HG03571 (cell line): Measurements from ENCODE around the gene MAML3.

Experiments
- ATAC-seq: cut with Tn5 transposase; IDR thresholded peaks from one replicate; pipeline ENCODE4 v1.9.1; 2021; ENCODE audit not compliant: unreplicated experiment

Gene MAML3

DNA sequence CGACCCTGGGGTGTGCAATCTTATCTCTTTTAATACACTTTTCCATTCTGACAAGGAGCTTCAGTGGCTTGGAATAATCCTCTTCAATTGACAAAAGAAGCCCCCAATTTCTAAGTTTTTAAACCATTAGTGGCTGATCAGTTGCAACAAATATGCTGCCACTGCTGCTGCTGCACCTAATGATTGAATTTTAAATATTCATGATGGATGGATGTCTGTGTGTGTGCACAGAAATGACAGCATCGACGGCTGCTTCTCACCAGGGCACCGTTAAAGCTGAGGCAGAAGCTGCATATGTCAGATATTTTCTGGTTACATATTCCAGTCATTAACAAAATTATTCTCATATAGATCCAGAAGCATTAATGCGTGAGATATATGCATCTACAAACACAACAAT is 306.0 kb downstream of the MAML3 start:
- no peak for ATAC-seq

DNA sequence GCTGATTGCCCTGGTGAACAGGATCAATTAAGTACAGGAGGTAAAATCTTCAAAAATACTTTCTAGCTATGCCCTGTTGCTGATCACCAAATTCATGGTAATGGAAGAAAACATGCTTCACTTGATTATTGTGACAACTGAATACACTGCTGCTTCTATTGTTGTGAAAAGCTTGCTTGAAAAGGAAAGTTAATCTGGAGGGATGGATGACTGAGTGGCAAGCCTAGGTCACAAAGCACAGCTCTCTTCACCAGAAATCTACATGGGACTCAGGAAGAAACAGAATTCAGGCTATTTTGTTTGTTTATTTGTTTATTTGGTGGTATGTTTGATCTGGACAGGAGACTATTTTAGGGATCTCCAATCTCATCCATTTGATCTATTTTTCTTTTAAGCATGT is 306.4 kb downstream of the MAML3 start:
- no peak for ATAC-seq

DNA sequence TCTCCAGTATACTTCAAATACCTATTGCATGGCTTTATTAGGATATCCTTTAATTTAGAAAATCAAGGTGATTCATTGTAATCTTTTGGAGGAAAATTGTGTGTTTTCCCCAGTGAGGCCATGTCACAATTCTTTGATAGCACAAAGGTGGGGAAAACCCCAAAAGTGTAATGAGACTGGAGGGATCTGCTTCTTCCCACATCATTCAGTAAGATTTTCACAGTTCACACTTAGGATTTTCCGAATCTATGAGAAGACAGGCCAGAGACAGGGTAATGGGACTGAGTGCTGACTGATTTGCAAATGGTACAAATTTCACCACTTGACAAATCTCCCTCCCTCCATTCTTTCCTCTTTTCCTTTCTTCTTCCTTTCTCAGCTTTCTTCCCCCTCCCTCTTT is 307.2 kb downstream of the MAML3 start:
- no peak for ATAC-seq

DNA sequence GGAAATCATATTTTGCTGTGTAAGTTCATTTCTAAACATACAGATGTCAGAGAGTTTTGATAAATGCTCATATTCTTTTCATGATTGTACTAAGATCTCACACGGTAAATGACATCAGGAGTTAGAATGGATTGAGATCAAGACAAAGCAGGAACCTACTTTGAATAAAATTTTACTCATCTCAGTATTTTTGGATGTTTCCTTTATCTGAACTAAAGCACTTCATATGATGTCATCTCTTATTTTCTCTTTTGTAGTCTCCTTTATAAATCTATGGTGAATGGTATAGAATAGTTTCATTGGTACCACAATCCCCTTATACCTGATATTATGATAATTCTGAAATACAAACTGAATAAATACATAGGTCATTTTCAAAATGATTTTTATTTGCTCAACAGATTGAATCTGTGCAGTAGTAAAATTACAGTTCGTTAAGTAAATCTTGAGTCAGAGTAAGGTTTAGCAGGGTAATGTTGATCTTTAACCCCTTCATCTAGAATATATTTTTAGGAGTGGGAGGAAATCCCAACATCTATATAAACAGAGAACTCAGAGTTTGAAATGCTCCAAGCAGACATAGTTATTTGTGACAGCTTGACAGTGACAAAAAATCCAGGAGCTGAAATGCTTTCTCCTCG is 308.4 kb downstream of the MAML3 start:
- ATAC-seq, result no peak

DNA sequence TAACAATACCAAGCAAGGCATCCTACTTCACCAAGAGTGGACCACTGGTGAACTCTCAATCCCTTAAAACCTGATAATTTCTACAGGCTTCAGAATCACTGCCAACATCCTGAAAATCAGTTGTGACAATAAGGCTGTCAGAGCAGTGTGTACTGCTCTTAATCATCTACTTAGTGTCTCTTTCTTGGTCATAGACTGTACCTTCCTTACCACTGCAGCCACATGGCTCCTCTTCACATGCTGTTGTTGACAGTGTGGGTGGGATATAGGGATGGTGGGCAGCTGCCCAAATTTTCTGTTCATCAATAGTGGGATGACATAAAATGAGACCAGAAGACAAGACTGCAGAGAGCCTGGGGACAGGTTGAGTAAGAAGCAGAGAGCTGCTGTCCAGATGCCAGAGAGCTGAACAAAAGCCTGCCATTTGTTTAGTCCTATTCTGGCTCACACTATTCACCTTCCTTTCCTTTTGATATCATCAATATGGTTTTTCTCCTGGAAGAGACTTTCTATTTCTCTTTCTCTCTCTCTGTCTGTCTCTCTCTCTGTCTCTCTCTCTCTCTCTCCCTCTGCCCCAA is 309.4 kb downstream of the MAML3 start:
- no peak for ATAC-seq

DNA sequence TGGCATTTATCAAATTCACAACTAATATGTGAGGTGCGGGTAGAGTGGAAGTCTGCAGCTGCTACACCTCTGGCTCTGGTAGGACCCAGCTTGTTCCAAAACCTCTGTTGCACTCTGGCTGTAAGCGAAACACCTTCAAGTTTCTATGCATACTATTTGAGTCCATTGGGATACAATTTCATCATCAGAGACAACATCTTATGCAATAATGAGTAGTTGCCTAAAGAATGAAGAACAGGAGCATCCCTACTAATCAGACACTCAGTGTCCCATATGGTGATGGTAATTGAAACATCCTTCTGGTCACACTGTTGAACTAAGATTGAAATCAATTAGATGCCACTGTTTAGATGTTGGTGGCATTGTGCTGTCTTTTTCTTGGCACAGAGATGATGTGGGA is 309.9 kb downstream of the MAML3 start:
- ATAC-seq, result no peak

DNA sequence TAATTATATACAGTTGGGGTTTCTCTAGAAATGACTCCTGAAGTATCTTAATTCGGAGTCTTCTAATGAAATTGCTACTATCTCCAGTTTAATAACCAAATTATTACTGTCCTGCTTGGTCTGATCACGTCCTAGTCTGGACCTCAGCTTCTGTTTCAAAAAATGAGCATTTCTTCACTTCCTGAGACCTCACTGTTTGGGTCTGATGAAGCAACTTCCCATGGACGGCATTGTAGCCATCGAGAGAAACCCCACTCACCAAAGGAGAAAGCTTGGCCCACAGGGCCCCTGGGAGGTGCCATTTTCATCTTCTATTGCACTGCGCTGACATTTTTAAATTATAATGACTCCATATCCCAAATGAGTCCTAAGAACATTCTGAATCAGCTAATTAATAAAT is 310.3 kb downstream of the MAML3 start:
- ATAC-seq, result no peak

DNA sequence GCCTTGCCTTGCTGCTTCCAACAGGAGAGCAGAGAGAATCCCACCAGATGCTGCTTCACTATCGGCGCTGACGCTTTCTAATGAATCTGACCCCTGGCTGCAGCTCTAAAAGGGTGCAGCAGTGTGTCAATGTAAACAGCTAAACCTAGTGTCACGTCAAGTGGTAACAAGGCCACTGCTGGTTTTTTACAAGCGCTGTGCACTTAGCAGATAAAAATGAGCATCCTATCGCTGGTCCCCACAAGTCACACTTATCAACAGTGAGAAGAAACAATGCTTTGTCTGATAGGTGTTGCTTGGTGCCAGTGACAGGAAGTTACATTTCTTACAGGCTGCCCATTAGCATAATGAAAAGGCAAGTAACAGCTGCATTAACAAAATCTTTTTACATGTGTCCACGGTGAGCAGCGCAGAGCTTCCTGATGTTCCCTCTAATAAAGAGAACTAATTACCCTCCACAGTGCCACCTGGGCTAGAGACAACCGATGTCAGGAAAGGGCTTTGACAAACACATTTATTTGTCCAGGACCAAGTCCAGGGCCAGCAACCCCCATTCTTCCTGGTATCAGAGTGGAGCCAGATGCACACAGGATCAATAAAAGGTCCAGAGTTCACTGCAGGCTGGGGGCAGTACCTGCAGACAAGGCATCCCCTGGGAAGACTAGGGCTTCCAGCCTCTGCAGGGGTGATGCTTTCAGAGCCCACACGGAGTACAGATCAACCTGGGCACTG is 312.4 kb downstream of the MAML3 start:
- no peak for ATAC-seq

DNA sequence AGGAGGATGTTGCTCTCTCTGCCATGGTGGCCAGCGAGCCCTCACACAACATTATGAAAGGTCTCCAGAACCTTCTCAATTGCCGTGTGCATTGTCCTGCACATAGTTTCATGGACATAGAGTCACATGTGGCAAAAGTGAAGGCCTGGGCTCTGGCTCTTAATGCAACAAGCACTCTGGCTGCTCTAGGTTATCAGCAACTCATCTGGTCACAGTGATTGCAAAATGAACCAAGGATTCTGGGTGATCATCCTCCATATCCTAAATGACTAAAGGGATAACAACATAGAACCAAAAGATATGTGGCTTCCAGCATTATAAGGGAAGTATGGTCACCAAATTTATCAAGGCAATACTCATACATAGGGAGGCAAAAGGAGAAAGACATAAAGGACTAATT is 313.2 kb downstream of the MAML3 start:
- no peak for ATAC-seq

DNA sequence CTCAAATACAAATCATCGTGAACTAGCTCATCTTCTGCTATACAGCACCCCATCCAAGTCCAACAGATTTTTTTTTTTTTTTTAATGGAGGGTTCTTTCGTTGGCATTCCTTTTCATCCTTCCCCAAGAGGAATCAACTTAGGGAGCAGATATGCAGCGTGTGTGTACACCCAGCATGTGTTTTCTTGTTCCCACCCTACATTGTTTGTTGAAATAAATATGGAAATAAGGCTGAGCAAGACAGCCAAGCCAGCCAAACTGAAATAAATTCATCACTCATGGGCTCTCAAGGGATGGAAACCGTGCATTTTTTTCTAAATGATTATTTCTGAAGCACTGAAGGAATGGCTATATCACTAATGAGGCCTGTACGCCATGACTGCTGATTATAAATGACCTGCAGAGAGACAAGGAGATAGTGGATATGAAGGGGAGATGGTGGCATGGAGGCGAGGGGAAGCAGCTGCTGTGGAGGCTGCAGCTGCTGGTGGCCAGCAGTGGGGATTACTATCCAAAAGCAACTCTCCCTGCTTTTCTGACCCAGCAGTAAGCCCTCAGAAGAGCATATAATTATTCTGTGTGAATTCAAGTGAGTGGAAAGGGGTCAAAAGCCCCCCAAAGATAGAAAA is 314.5 kb downstream of the MAML3 start:
- no peak for ATAC-seq

DNA sequence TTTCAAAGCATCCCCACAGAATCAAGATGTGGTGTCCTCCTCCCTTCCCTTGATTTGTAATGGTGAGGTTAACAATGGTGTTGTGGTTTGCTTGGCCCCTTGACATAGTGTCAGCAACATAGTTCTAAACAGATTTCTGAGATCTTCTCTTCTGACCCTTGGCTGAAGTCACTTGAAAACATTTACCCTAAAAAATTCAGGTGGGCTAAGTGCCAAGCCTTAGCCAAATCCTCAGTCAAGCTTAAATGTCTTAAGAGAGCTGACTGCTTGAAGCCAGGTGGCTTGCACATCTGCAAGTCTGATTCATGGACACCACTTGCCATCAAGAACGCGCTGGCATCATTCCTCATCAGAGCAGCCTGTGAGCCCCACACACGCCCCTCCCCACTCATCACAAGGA is 315.2 kb downstream of the MAML3 start:
- no peak for ATAC-seq

DNA sequence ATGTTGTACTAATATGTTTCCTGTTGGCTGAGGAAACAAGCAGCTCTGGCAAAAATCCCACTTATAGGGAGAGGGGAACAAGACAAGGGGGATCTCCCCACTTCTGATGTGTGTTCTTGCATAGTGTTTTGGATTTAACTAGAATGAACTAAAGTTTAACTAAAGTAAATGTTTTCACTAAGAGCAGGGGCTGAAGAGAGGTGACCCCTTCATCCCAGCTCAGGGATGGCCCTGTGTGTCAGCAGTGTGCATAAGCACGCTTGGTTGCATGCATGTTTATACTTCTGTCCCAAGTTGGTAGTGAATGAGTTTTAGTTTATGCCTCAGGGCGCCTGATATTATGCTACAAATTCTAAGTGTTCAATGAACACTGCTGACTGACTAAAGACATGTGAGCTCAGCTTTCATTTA is 319.0 kb downstream of the MAML3 start:
- ATAC-seq, result no peak

DNA sequence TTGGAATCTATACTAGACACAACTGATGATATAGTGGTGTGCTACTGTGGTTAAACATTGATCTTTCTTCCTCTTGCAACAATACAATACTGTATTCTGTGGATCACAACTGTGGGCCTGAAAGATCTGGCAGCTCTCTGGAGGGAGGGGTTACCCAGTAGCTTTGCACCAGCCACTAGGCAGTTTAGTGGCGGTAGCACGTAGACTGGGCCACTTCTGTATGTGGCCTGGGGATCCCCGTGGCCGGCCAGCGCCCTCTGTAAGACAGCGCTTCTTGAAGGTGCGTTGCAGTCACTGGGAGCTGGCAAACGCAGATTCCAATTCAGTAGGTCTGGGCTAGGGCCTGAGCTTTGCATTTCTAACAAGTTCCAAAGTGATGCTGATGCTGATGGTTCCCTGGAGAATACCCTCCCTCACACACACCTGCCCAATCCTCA is 319.7 kb downstream of the MAML3 start:
- ATAC-seq, result no peak

DNA sequence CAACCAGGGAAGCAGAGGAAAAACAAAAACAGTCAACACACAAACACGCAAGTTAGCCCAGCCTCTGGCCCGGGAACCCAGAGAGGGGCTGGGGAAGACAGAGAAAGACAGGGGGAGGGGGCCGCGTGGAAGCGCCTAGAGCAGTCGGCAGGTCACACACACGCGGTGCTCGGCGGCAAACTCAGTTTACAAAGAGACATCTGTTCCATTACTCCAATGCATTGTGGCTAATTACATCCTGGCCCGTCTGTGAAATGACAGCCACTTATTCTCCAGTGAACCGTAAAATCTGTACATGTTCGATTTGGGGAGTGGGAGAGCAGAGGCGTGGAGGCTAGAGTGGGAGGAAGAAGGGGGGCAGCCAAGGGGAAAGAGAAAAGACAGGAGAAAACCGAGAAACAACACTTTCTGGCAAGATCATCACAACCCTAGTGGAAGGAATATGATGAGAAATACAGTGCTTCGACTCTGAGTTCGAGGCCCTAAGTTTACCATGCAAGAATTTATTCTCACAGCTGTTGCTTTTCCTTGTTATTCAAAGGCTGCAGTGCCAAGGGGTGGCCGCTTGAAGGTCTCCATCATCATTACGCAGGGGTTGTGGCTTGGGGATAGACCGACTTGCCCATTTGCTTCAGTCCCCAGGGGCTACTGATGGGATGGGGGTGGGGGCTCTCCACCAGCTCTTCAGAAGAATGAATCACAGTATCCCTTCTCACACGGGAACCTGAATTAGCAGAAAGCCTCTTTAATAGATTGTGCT is 320.7 kb downstream of the MAML3 start:
- no peak for ATAC-seq

DNA sequence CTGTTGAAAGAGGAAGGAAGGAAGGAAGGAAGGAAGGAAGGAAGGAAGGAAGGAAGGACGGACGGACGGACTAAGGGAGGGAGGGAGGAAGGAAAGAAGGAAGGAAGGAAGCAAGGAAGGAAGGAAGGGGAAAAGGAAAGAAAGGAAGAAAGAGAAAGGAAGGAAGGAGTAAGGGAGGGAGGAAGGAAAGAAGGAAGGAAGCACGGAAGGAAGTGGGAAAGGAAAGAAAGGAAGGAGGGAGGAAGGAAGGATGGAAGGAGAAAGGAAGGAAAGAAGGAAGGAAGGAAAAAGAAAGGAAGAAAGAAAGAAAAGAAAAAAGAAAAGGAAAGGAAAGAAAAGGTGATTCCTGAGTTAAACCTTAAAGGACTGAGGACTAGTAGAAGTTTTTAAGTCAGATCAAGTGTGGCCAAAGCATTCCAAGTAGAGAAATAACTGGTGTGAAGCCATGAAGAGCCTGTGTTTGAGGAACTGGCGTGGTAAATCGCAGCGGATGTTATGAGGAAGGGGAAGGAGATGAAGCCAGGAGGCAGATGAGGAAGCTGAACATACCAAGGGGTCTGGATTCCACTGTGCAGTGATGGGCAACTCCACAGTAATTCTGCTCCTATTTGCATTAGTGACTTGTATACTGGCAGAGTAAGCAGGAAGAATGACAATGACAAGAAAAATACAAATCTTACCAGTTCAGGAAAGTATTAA is 324.9 kb downstream of the MAML3 start:
- no peak for ATAC-seq

DNA sequence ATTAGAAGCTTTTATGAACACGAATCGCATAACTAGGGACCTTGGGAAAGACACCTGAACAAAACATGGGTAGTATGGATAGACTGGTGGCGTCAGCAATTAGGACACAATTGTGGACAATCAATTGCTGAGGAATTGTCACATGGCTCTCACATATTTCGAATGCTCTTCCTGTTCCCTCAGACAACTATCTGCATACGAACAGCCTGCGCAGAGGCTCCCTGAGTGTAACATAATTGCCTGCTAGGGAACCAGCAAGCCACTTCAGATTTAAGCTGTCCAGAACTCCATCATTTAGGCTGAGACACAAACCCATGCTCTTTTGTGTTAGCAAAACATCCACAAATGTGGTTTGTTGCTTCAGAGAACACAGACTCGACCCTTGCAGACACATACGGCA is 327.6 kb downstream of the MAML3 start:
- no peak for ATAC-seq

DNA sequence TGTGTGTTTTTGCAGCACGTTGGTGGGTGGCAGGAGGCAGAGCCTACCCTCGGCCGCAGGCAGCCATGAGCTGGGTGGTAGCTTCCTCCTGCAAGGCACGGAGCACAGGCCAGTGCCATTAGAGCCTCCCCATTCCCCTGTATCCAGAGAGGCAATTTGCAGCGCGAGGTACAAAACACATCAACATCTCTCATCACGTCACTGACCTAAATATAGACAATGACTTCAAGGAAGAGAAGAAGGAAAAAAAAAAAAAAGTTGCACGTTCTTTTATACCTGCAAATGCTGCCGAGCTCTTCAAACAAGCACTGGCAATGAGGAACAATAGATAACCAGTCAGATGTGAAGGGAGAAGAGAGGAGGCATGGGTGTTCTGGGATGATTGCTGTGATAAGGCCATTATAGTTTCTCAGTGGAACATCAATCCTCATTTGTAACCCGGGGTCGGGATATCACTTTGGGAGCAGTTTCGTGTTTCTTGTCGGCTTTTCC is 328.4 kb downstream of the MAML3 start:
- no peak for ATAC-seq

DNA sequence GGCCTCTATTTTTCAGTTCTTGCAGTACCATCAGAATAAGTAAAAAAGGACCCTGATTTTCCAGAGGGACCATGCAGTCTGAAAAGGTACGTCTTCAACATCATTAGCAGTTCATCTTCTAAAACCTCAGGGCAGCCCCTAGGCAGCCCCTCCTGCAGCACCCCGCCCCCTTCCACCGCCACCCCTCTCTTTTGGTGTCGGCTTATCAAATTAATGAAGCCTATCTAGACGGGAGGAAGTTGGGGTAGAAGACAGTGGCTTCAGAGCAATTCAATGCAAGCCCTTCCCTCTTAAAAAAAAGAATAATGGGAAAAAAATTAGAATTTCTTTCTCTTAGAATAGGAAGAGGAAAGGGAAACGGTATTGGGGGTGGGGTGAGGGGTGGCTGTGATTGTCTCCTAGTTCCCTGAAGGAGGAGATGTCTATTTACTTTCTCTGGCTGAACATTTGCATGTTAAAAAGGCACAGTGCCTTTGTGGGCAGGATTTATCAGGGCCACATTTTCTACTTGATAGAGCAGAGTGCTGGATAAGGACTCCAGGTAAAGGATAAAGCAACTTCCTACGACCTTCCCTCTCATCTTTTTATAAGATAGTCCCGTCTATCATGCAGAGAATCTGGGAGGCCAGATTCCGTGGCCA is 329.0 kb downstream of the MAML3 start:
- no peak for ATAC-seq

DNA sequence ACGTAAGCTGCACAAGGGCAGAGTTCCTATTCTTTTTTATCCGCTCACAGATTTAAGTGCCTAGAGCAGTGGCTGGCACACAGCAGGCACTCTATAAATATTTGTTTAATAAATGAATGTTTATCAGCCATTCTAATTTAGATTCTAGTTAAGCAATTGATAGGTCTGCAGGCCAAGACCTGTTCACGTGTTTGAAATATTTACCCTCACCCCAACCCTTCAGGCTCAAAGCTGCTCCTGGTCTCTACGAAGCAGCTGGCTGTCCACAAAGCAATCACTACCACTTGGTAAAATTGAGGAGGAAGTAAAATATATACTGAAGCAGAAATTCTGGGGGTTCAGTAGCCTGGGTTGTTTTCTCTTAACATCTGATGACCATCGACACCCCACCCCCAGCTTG is 330.2 kb downstream of the MAML3 start:
- no peak for ATAC-seq

DNA sequence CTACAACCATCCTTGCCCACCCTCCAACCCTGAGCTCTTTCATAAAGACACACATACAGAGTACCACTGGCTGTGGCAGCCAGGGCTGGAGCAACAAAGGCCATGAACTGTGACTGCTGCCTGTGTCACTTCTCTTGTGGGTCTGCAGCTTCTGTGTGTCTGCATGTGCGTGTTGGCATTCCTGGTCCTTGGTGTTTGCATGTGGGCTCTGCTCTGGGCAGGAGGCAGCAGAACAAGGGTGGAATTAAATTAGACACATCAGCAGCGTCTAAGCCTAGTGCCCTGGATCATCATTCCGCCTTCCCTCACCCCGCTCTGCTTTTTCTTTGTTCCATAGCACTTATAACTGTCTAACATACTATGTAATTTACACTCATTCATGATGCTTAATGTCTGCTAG is 330.6 kb downstream of the MAML3 start:
- no peak for ATAC-seq
